H1 (cell line): ENCODE data around the gene AP1M2. TPM values are rescaled to one million over a fixed set of nuclear protein-coding genes. Genes with fewer than 3 reads are reported as not detected.
A peak's percentile ranks its signal among the peaks of the same experiment; 100 is the strongest.

ENCODE experiments used
- CTCF ChIA-PET: fragments of 300-600 bp; sonication (Branson Sonifier 250); formaldehyde crosslinking; loops from one replicate; lab custom pipeline; 2021; ENCODE audit not compliant: partially characterized antibody; lab: Charles Lee
- POLR2A ChIA-PET: fragments of 300-600 bp; sonication (Branson Sonifier 250); formaldehyde crosslinking; loops from one replicate; lab custom pipeline; 2021; ENCODE audit warnings: inconsistent platforms; ENCODE audit not compliant: partially characterized antibody; lab: Charles Lee
- DNase-seq, 2 experiments: peaks; one replicate each; pipeline versions ENCODE4 v3.0.0 to v3.0.0-alpha.2; 2010 to 2022; ENCODE audit warnings: low spot score in 2 of 2, low read depth in 1 of 2, mixed read lengths in 1 of 2
- FAIRE-seq: peaks from 2 replicates; lab custom pipeline; 2011; peaks lifted over from hg19 to GRCh38; lab: Jason Lieb, UNC
- H2AFZ ChIP-seq: 2 replicates; pipeline ENCODE4 v1.8.1; 2012; ENCODE audit warnings: low read length, inconsistent platforms
- H2AK5ac ChIP-seq: 2 replicates; pipeline ENCODE4 v1.6.1; 2013; ENCODE audit warnings: low read depth, low read length
- H2BK120ac ChIP-seq: replicated peaks from 2 replicates; pipeline ENCODE3; 2013; ENCODE audit warnings: low read depth, low read length, inconsistent platforms
- H2BK12ac ChIP-seq: 2 replicates; pipeline ENCODE4 v1.6.1; 2013; ENCODE audit warnings: low read depth, low read length
- H2BK15ac ChIP-seq: 2 replicates; pipeline ENCODE4 v1.6.1; 2013; ENCODE audit warnings: low read length
- H2BK20ac ChIP-seq: 2 replicates; pipeline ENCODE4 v1.6.1; 2013; ENCODE audit warnings: low read length
- H2BK5ac ChIP-seq: 2 replicates; pipeline ENCODE4 v1.6.1; 2013; ENCODE audit warnings: low read depth, low read length
- H3K14ac ChIP-seq: 2 replicates; pipeline ENCODE4 v1.6.1; 2013; ENCODE audit warnings: inconsistent platforms; ENCODE audit not compliant: insufficient read length
- H3K18ac ChIP-seq: 2 replicates; pipeline ENCODE4 v1.6.1; 2013; ENCODE audit warnings: low read length; ENCODE audit errors: extremely low read depth
- H3K23ac ChIP-seq: 2 replicates; pipeline ENCODE4 v1.6.1; 2013; ENCODE audit warnings: inconsistent platforms; ENCODE audit not compliant: insufficient read length
- H3K23me2 ChIP-seq: 2 replicates; pipeline ENCODE4 v1.6.1; 2013; ENCODE audit warnings: low read depth, low read length
- H3K27ac ChIP-seq: 2 replicates; pipeline ENCODE4 v1.6.1; 2011; ENCODE audit warnings: low read depth, low read length, inconsistent platforms
- H3K27me3 ChIP-seq, 4 experiments: replicated peaks in 1 of 4; 1 replicate in 1 of 4; 2 replicates in 3 of 4; pipeline versions ENCODE4 v1.6.1 to v1.8.1; 2011 to 2013; ENCODE audit warnings: low read length in 3 of 4, mild to moderate bottlenecking in 3 of 4, inconsistent platforms in 2 of 4, mixed read lengths in 2 of 4, moderate library complexity in 1 of 4; ENCODE audit not compliant: control insufficient read depth in 3 of 4, insufficient read depth in 3 of 4; ENCODE audit errors: extremely low read depth in 1 of 4
- H3K36me3 ChIP-seq, 4 experiments: 2 replicates each; pipeline versions ENCODE4 v1.6.1 to v1.8.1; 2011 to 2013; ENCODE audit warnings: mild to moderate bottlenecking in 4 of 4, low read length in 3 of 4, moderate library complexity in 2 of 4, control low read depth in 1 of 4, inconsistent platforms in 1 of 4; ENCODE audit not compliant: insufficient read depth in 4 of 4, control insufficient read depth in 2 of 4
- H3K4ac ChIP-seq: replicated peaks from 2 replicates; pipeline ENCODE3; 2013; ENCODE audit warnings: low read length, low read depth, mixed read lengths, inconsistent platforms; ENCODE audit not compliant: insufficient read length
- H3K4me1 ChIP-seq, 4 experiments: replicated peaks in 1 of 4; 1 replicate in 1 of 4; 2 replicates in 3 of 4; pipeline versions ENCODE4 v1.6.1 to v1.8.1; 2011 to 2013; ENCODE audit warnings: low read length in 3 of 4, inconsistent platforms in 2 of 4, mixed read lengths in 1 of 4; ENCODE audit not compliant: insufficient read depth in 4 of 4, control insufficient read depth in 3 of 4
- H3K4me2 ChIP-seq, 2 experiments: 2 replicates each; pipeline versions ENCODE4 v1.6.1 to v1.8.1; 2011 to 2013; ENCODE audit warnings: low read depth in 2 of 2, low read length in 2 of 2, control low read depth in 1 of 2, inconsistent platforms in 1 of 2, mild to moderate bottlenecking in 1 of 2; ENCODE audit not compliant: insufficient read depth in 1 of 2
- H3K4me3 ChIP-seq, 4 experiments: fragments of 200-600, 300-600 bp in 1 of 4; sonication (generic), shearing (Covaris generic), sonication (Bioruptor Twin) in 1 of 4; 2 replicates each; pipeline versions ENCODE4 v1.5.1 to v1.8.1; 2011 to 2016; ENCODE audit warnings: low read length in 4 of 4, low read depth in 3 of 4, control low read depth in 2 of 4, inconsistent platforms in 2 of 4, mild to moderate bottlenecking in 2 of 4, mixed read lengths in 1 of 4, moderate library complexity in 1 of 4; ENCODE audit not compliant: insufficient read depth in 2 of 4; ENCODE audit errors: extremely low read depth in 1 of 4
- H3K56ac ChIP-seq: replicated peaks from 2 replicates; pipeline ENCODE3; 2013; ENCODE audit warnings: low read depth, mild to moderate bottlenecking, mixed read lengths, low read length, inconsistent platforms; ENCODE audit not compliant: insufficient read length
- H3K79me1 ChIP-seq: 2 replicates; pipeline ENCODE4 v1.6.1; 2013; ENCODE audit warnings: low read depth, low read length, control low read depth
- H3K79me2 ChIP-seq, 2 experiments: 2 replicates each; pipeline versions ENCODE4 v1.6.1 to v1.8.1; 2012 to 2013; ENCODE audit warnings: low read length in 2 of 2, mild to moderate bottlenecking in 2 of 2, inconsistent platforms in 1 of 2; ENCODE audit not compliant: insufficient read depth in 2 of 2, control insufficient read depth in 1 of 2
- H3K9ac ChIP-seq, 4 experiments: replicated peaks in 1 of 4; 1 replicate in 1 of 4; 2 replicates in 3 of 4; pipeline versions ENCODE4 v1.6.1 to v1.8.1; 2011 to 2013; ENCODE audit warnings: low read depth in 3 of 4, low read length in 3 of 4, control low read depth in 2 of 4, mild to moderate bottlenecking in 2 of 4, moderate library complexity in 2 of 4, inconsistent platforms in 1 of 4; ENCODE audit errors: extremely low read depth in 1 of 4
- H3K9me3 ChIP-seq, 2 experiments: 2 replicates each; pipeline versions ENCODE4 v1.6.1 to v1.8.1; 2012 to 2013; ENCODE audit warnings: mild to moderate bottlenecking in 2 of 2, moderate library complexity in 2 of 2, control low read depth in 1 of 2, inconsistent platforms in 1 of 2, low read depth in 1 of 2, low read length in 1 of 2, mixed read lengths in 1 of 2; ENCODE audit not compliant: insufficient read depth in 2 of 2
- H4K20me1 ChIP-seq, 2 experiments: replicated peaks in 1 of 2; 2 replicates each; pipeline versions ENCODE3 to v1.8.1; 2011 to 2013; ENCODE audit warnings: inconsistent platforms in 2 of 2, low read length in 2 of 2, mild to moderate bottlenecking in 1 of 2; ENCODE audit not compliant: insufficient read depth in 2 of 2, control insufficient read depth in 1 of 2
- H4K5ac ChIP-seq: 2 replicates; pipeline ENCODE4 v1.6.1; 2013; ENCODE audit warnings: low read length, low read depth, mixed read lengths, inconsistent platforms; ENCODE audit not compliant: insufficient read length
- H4K8ac ChIP-seq: 2 replicates; pipeline ENCODE4 v1.8.0; 2013; ENCODE audit warnings: mild to moderate bottlenecking, moderate library complexity, low read length, inconsistent platforms; ENCODE audit not compliant: insufficient read depth; ENCODE audit errors: extremely low read depth
- H4K91ac ChIP-seq: replicated peaks from 2 replicates; pipeline ENCODE3; 2013; ENCODE audit warnings: low read length, mixed read lengths, inconsistent platforms; ENCODE audit not compliant: insufficient read length
- BACH1 ChIP-seq: IDR thresholded peaks from 2 replicates; pipeline ENCODE4 v1.6.1; 2012; ENCODE audit warnings: low read length, improper control_type of control experiment
- TAF7 ChIP-seq: optimal IDR thresholded peaks from 2 replicates; pipeline ENCODE3; 2011; ENCODE audit warnings: low read depth, mild to moderate bottlenecking, inconsistent platforms, low read length, moderate library complexity, borderline replicate concordance
- YY1 ChIP-seq: IDR thresholded peaks from 2 replicates; pipeline ENCODE4 v1.6.1; 2011; ENCODE audit warnings: low read depth, mild to moderate bottlenecking, low read length
- WGBS, 2 experiments: shearing (Covaris generic) in 1 of 2; methylation state at CpG; one replicate each; pipeline versions ENCODE4 v1.1.6 to v1.1.7; 2013 to 2015; ENCODE audit warnings: low lambda C conversion rate in 2 of 2, mixed read lengths in 2 of 2, inconsistent platforms in 1 of 2, low coverage in 1 of 2, missing lambda C conversion rate in 1 of 2; ENCODE audit not compliant: insufficient replicate concordance in 2 of 2, insufficient coverage in 1 of 2, insufficient read length in 1 of 2; ENCODE audit errors: extremely low coverage in 1 of 2, missing lambda C conversion rate in 1 of 2; 5-methylcytosine and 5-hydroxymethylcytosine counted together
- polyA plus RNA-seq, 7 experiments: library from polyadenylated mRNA; depleted of rRNA in 3 of 7; stranded (reverse) in 5 of 7; unstranded in 2 of 7; fragments of >200 nt in 5 of 7; fragments of 200-250 nt in 2 of 7; gene quantifications; 1 replicate in 5 of 7; 2 replicates in 1 of 7; 4 replicates in 1 of 7; pipeline versions ENCODE4 v1.2.1 to v1.2.3, GENCODE V29; 2011 to 2013; ENCODE audit warnings: missing spikeins in 2 of 7, mixed read lengths in 2 of 7
- total RNA-seq: library from RNA; stranded (reverse); fragmentation: NEBNext Ultra II Directional; extraction: Animal tissue kit (Norgen Biotek cat#: 25700); gene quantifications from 2 replicates; pipeline ENCODE4 v1.2.1, GENCODE V29; 2021
- TF ChIP-seq, protein P1 (sequence below): IDR thresholded peaks from 2 replicates; pipeline ENCODE4 v1.6.1; 2012; ENCODE audit warnings: inconsistent platforms

The AP1M2 gene
- total and polyA plus RNA-seq, 2 of the 8 experiments (the other 6 are each of a cell fraction or from before 2014, with no cell fraction given): 140 to 161 TPM

DNA sequence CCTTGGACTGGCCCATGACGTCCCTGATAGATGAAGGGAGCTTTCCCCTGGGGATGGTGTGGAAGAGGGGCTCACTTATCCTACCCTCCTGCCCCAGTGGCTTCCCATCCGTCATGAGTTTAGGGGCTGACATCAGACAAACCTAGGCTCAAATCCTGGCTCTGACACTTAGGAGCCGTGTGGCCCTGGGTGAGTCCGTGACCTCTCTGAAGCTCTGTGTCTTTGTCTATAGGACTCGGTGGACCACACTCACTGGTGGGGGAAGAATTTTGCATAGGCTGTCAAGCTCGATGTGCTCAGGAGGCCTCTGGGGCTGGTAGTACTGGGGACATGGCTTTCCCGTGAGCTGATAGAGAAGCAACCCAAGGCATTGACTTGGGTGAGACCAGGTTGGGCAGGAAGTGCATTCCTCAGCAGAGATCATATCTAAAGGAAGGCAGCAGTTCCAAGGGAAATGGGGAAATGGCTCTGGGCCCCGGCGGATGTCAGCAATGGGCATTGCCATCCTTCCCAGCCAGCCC lies 17.4 kb upstream of the AP1M2 start:
- Histone ChIP-seq H3K4me1 (peaks cover 0 to 11% (median 7%) of the 10 kb centered on the region in 4 experiments; a peak in 6 of 7 replicates), H3K79me2 (peaks cover 0 to 9% of the 10 kb centered on the region in 2 experiments; a peak in 1 of 4 replicates), H3K9me3 (no peaks in the 10 kb centered on the region), H3K18ac (no peak overlapping the region), H3K9ac (no peak overlapping the region; a peak in 1 of 7 replicates), H3K27me3 (no peaks in the 10 kb centered on the region), H3K27ac (no peak overlapping the region), H2BK12ac (no peak overlapping the region), H3K23ac (no peak overlapping the region)
- CTCF ChIA-PET: interaction anchor here (0.9 to 2.6 kb wide), 7 partner anchors 8 to 88 kb away, joined by 3 to 14 read pairs (median 4); no protein-coding TSS in a partner anchor
- POLR2A ChIA-PET: interaction anchor here (1.7 to 4.4 kb wide), 8 partner anchors 8 to 51 kb away, joined by 6 to 26 read pairs (median 9); partner anchors contain the start of gene SLC44A2
- DNase-seq: no peak
- TF ChIP-seq YY1: no peak
- no peak for TF ChIP-seq BACH1
- TF ChIP-seq TAF7: no peak
- TF ChIP-seq, protein P1, sequence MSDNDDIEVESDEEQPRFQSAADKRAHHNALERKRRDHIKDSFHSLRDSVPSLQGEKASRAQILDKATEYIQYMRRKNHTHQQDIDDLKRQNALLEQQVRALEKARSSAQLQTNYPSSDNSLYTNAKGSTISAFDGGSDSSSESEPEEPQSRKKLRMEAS: no peak
- TF ChIP-seq, all 59 proteins: peak for 0
- Histone ChIP-seq H2BK20ac (no peak overlapping the region), H3K56ac (no peak overlapping the region), H3K4me2 (no peak overlapping the region; a peak in 1 of 4 replicates), H2BK5ac (0 out of 2 replicates have a peak overlapping the region, but pooled peaks have one; percentile 21), H2BK120ac (no peak overlapping the region), H3K4ac (no peak overlapping the region), H4K5ac (no peak overlapping the region), H2AK5ac (0 out of 2 replicates have a peak overlapping the region, but pooled peaks have one; percentile 40), H4K91ac (no peak overlapping the region), H3K36me3 (no peaks in the 10 kb centered on the region), H3K79me1 (peaks cover 6% of the 10 kb centered on the region), H2BK15ac (no peak overlapping the region), H3K4me3 (no peak overlapping the region), H3K14ac (no peak overlapping the region), H4K20me1 (no peaks in the 10 kb centered on the region), H4K8ac (peak overlapping the region; percentile 53), H2AFZ (no peak overlapping the region), H3K23me2 (peaks cover 6% of the 10 kb centered on the region; the same call in 1 of the 2 replicates)
- FAIRE-seq: no peak
- 90% methylated on average over 9 of the region's 9 CpGs; no CpG with 5 or more reads in 1 of the 2 experiments for WGBS, 2 experiments
